ENCODE results near the gene TRAPPC5.

The TRAPPC5 gene

GRCh38 chr19:7734220-7735203 is 53.9 kb downstream of the TRAPPC5 start:
- no peak for DNase-seq

GRCh38 chr19:7736148-7736547 is 55.5 kb downstream of the TRAPPC5 start:
- DNase-seq: no peak

- no peak for DNase-seq
These were observed 56.6 kb downstream of the TRAPPC5 start for GRCh38 chr19:7737215-7737614.
